ENCODE data around the gene PDE4B. TPM values are rescaled to one million over a fixed set of nuclear protein-coding genes. Genes with fewer than 3 reads are reported as not detected.

The PDE4B gene
- total RNA-seq, 1 experiment from 2014 or later = 5.5 TPM

GRCh38 chr1:66069976-66070876, 277.5 kb downstream of the PDE4B start:
- H3K9me2 ChIP-seq (replicated peaks; ENCODE audit: insufficient read depth, low read length) = no peaks in the 10 kb centered on the region
- no peak overlapping the region for H3K9ac ChIP-seq (ENCODE audit: low read length)
- no peak overlapping the region for H3K4me2 ChIP-seq (ENCODE audit: low read depth, low read length, poor library complexity, severe bottlenecking)
- no peak for DNase-seq
- H2AFZ ChIP-seq (ENCODE audit: low read length) = no peak overlapping the region
- no peak overlapping the region for H3K4me3 ChIP-seq (ENCODE audit: low read length)
- H3K27ac ChIP-seq (ENCODE audit: low read length) = no peak overlapping the region
- H3K4me1 ChIP-seq (ENCODE audit: low read length) = no peaks in the 10 kb centered on the region
- no peaks in the 10 kb centered on the region for H3K79me2 ChIP-seq (ENCODE audit: low read length)
- no peaks in the 10 kb centered on the region for H3K9me3 ChIP-seq (ENCODE audit: low read length)
- H3K27me3 ChIP-seq (ENCODE audit: low read length) = no peaks in the 10 kb centered on the region
- H4K20me1 ChIP-seq (ENCODE audit: insufficient read depth, low read depth, low read length) = no peaks in the 10 kb centered on the region
- H3K36me3 ChIP-seq (ENCODE audit: insufficient read depth, low read length) = no peaks in the 10 kb centered on the region

GRCh38 chr1:66073388-66073787, 280.7 kb downstream of the PDE4B start:
- Histone ChIP-seq H3K36me3 (ENCODE audit: insufficient read depth, low read length) (no peaks in the 10 kb centered on the region), H3K9ac (ENCODE audit: low read length) (no peak overlapping the region), H3K4me1 (ENCODE audit: low read length) (no peaks in the 10 kb centered on the region), H3K4me3 (ENCODE audit: low read length) (no peak overlapping the region), H3K9me3 (ENCODE audit: low read length) (no peaks in the 10 kb centered on the region), H4K20me1 (ENCODE audit: insufficient read depth, low read depth, low read length) (no peaks in the 10 kb centered on the region), H3K9me2 (replicated peaks; ENCODE audit: insufficient read depth, low read length) (no peaks in the 10 kb centered on the region), H3K4me2 (ENCODE audit: low read depth, low read length, poor library complexity, severe bottlenecking) (no peak overlapping the region), H3K27me3 (ENCODE audit: low read length) (no peaks in the 10 kb centered on the region), H3K79me2 (ENCODE audit: low read length) (no peaks in the 10 kb centered on the region), H2AFZ (ENCODE audit: low read length) (no peak overlapping the region), H3K27ac (ENCODE audit: low read length) (no peak overlapping the region)
- no peak for DNase-seq

- DNase-seq = no peak
- Histone ChIP-seq H3K9me2 (replicated peaks; ENCODE audit: insufficient read depth, low read length) (no peaks in the 10 kb centered on the region), H3K4me1 (ENCODE audit: low read length) (no peaks in the 10 kb centered on the region), H3K27me3 (ENCODE audit: low read length) (no peaks in the 10 kb centered on the region), H3K27ac (ENCODE audit: low read length) (no peak overlapping the region), H3K4me2 (ENCODE audit: low read depth, low read length, poor library complexity, severe bottlenecking) (no peak overlapping the region), H3K36me3 (ENCODE audit: insufficient read depth, low read length) (no peaks in the 10 kb centered on the region), H3K9me3 (ENCODE audit: low read length) (no peaks in the 10 kb centered on the region), H4K20me1 (ENCODE audit: insufficient read depth, low read depth, low read length) (no peaks in the 10 kb centered on the region), H3K79me2 (ENCODE audit: low read length) (no peaks in the 10 kb centered on the region), H3K9ac (ENCODE audit: low read length) (no peak overlapping the region), H2AFZ (ENCODE audit: low read length) (no peak overlapping the region), H3K4me3 (ENCODE audit: low read length) (no peak overlapping the region)
These were observed 281.5 kb downstream of the PDE4B start for GRCh38 chr1:66074147-66074546.

GRCh38 chr1:66078412-66078811, 285.7 kb downstream of the PDE4B start:
- no peak overlapping the region for H3K4me2 ChIP-seq (ENCODE audit: low read depth, low read length, poor library complexity, severe bottlenecking)

GRCh38 chr1:66083003-66083402, 290.3 kb downstream of the PDE4B start:
- Histone ChIP-seq H3K9me2 (replicated peaks; ENCODE audit: insufficient read depth, low read length) (no peaks in the 10 kb centered on the region), H3K4me2 (ENCODE audit: low read depth, low read length, poor library complexity, severe bottlenecking) (no peak overlapping the region), H3K36me3 (ENCODE audit: insufficient read depth, low read length) (no peaks in the 10 kb centered on the region), H3K4me1 (ENCODE audit: low read length) (no peaks in the 10 kb centered on the region), H3K27ac (ENCODE audit: low read length) (no peak overlapping the region), H2AFZ (ENCODE audit: low read length) (no peak overlapping the region), H4K20me1 (ENCODE audit: insufficient read depth, low read depth, low read length) (no peaks in the 10 kb centered on the region), H3K4me3 (ENCODE audit: low read length) (no peak overlapping the region), H3K9ac (ENCODE audit: low read length) (no peak overlapping the region), H3K79me2 (ENCODE audit: low read length) (no peaks in the 10 kb centered on the region), H3K27me3 (ENCODE audit: low read length) (no peaks in the 10 kb centered on the region), H3K9me3 (ENCODE audit: low read length) (no peaks in the 10 kb centered on the region)
- DNase-seq = no peak

More at GRCh38 chr1:66078412-66078811, 285.7 kb downstream of the PDE4B start:
- Histone ChIP-seq H3K4me3 (ENCODE audit: low read length) (no peak overlapping the region), H3K4me1 (ENCODE audit: low read length) (no peaks in the 10 kb centered on the region), H4K20me1 (ENCODE audit: insufficient read depth, low read depth, low read length) (no peaks in the 10 kb centered on the region), H3K9me2 (replicated peaks; ENCODE audit: insufficient read depth, low read length) (no peaks in the 10 kb centered on the region), H3K79me2 (ENCODE audit: low read length) (no peaks in the 10 kb centered on the region), H3K9ac (ENCODE audit: low read length) (no peak overlapping the region), H2AFZ (ENCODE audit: low read length) (no peak overlapping the region), H3K27ac (ENCODE audit: low read length) (no peak overlapping the region), H3K36me3 (ENCODE audit: insufficient read depth, low read length) (no peaks in the 10 kb centered on the region), H3K27me3 (ENCODE audit: low read length) (no peaks in the 10 kb centered on the region), H3K9me3 (ENCODE audit: low read length) (no peaks in the 10 kb centered on the region)
- no peak for DNase-seq

- DNase-seq = no peak
- Histone ChIP-seq H2AFZ (ENCODE audit: low read length) (no peak overlapping the region), H4K20me1 (ENCODE audit: insufficient read depth, low read depth, low read length) (no peaks in the 10 kb centered on the region), H3K4me2 (ENCODE audit: low read depth, low read length, poor library complexity, severe bottlenecking) (no peak overlapping the region), H3K9ac (ENCODE audit: low read length) (no peak overlapping the region), H3K36me3 (ENCODE audit: insufficient read depth, low read length) (no peaks in the 10 kb centered on the region), H3K9me3 (ENCODE audit: low read length) (no peaks in the 10 kb centered on the region), H3K4me1 (ENCODE audit: low read length) (no peaks in the 10 kb centered on the region), H3K27me3 (ENCODE audit: low read length) (no peaks in the 10 kb centered on the region), H3K4me3 (ENCODE audit: low read length) (no peak overlapping the region), H3K79me2 (ENCODE audit: low read length) (no peaks in the 10 kb centered on the region), H3K27ac (ENCODE audit: low read length) (no peak overlapping the region), H3K9me2 (replicated peaks; ENCODE audit: insufficient read depth, low read length) (no peaks in the 10 kb centered on the region)
These were observed 291.7 kb downstream of the PDE4B start for GRCh38 chr1:66084442-66084841.

- Histone ChIP-seq H3K4me3 (ENCODE audit: low read length) (no peak overlapping the region), H3K4me1 (ENCODE audit: low read length) (no peaks in the 10 kb centered on the region), H3K9me2 (replicated peaks; ENCODE audit: insufficient read depth, low read length) (no peaks in the 10 kb centered on the region), H3K9me3 (ENCODE audit: low read length) (no peaks in the 10 kb centered on the region), H3K27me3 (ENCODE audit: low read length) (no peaks in the 10 kb centered on the region), H3K4me2 (ENCODE audit: low read depth, low read length, poor library complexity, severe bottlenecking) (no peak overlapping the region), H3K9ac (ENCODE audit: low read length) (no peak overlapping the region), H2AFZ (ENCODE audit: low read length) (no peak overlapping the region), H3K36me3 (ENCODE audit: insufficient read depth, low read length) (no peaks in the 10 kb centered on the region), H3K27ac (ENCODE audit: low read length) (no peak overlapping the region), H3K79me2 (ENCODE audit: low read length) (no peaks in the 10 kb centered on the region), H4K20me1 (ENCODE audit: insufficient read depth, low read depth, low read length) (no peaks in the 10 kb centered on the region)
- DNase-seq = no peak
These were observed 292.9 kb downstream of the PDE4B start for GRCh38 chr1:66085600-66085999.

GRCh38 chr1:66088787-66089186, 296.1 kb downstream of the PDE4B start:
- Histone ChIP-seq H3K9ac (ENCODE audit: low read length) (no peak overlapping the region), H3K9me3 (ENCODE audit: low read length) (no peaks in the 10 kb centered on the region), H4K20me1 (ENCODE audit: insufficient read depth, low read depth, low read length) (no peaks in the 10 kb centered on the region), H3K4me1 (ENCODE audit: low read length) (no peaks in the 10 kb centered on the region), H3K79me2 (ENCODE audit: low read length) (no peaks in the 10 kb centered on the region), H3K9me2 (replicated peaks; ENCODE audit: insufficient read depth, low read length) (no peaks in the 10 kb centered on the region), H3K27ac (ENCODE audit: low read length) (no peak overlapping the region), H2AFZ (ENCODE audit: low read length) (no peak overlapping the region), H3K27me3 (ENCODE audit: low read length) (no peaks in the 10 kb centered on the region), H3K4me3 (ENCODE audit: low read length) (no peak overlapping the region), H3K4me2 (ENCODE audit: low read depth, low read length, poor library complexity, severe bottlenecking) (no peak overlapping the region), H3K36me3 (ENCODE audit: insufficient read depth, low read length) (no peaks in the 10 kb centered on the region)
- DNase-seq = no peak
